Melanocyte of skin (primary cell): ENCODE results near the gene ELAVL3. TPM values are rescaled to one million over a fixed set of nuclear protein-coding genes. Genes with fewer than 3 reads are reported as not detected.

Source experiments
- small RNA-seq, 2 donors: library from RNA; depleted of rRNA; stranded (forward); fragments of <200 nt; gene quantifications; one replicate each; pipeline ENCODE3, GENCODE V24; 2012
- total RNA-seq, 2 donors: library from RNA; depleted of rRNA; stranded (reverse); fragments of >200 nt; gene quantifications; 2 replicates each; pipeline ENCODE4 v1.2.3, GENCODE V29; 2012

The ELAVL3 gene
- total RNA-seq = not detected

GRCh38 chr19:11480715-11481533 lies at the start of gene ELAVL3:
ELAVL3 (minus strand) TSS chr19:11481046; CDS start chr19:11480608, 438 bp downstream.

GRCh38 chr19:11528551-11529341 lies 47.9 kb upstream of the ELAVL3 start, which contains the start of gene ECSIT:
ECSIT (minus strand) TSS chr19:11529134; CDS start chr19:11519170, 9,964 bp downstream.

GRCh38 chr19:11505504-11506100 lies 24.8 kb upstream of the ELAVL3 start, which contains the start of gene ZNF653:
ZNF653 (minus strand) TSS chr19:11505839; CDS start chr19:11505786, 53 bp downstream.

GRCh38 chr19:11435057-11435832 lies 45.6 kb downstream of the ELAVL3 start, which contains the start of the genes ODAD3 and PRKCSH:
ODAD3 (minus strand) TSS chr19:11435121; CDS start chr19:11435016, 105 bp downstream.
PRKCSH (plus strand) TSS chr19:11435635; CDS start chr19:11436118, 483 bp downstream.

GRCh38 chr19:11418549-11419506 lies 62.0 kb downstream of the ELAVL3 start, which contains the start of gene RGL3:
RGL3 (minus strand) TSS chr19:11419314; CDS start chr19:11419278, 36 bp downstream.

Small RNAs within 50 kb of the gene (small RNA-seq; reads per million reads assigned to genes)
- gene MIR7974 (0.09 to 0.23 reads per million in 2 donors), gene RF00019 (0 reads per million in 2 donors), gene RN7SL833P (0 reads per million in 2 donors)

Other genes starting within 250 kb of the ELAVL3 start
- not detected for gene ANGPTL8, start 241.4 kb downstream of the ELAVL3 start, total RNA-seq
- gene DOCK6, start 218.5 kb downstream of the ELAVL3 start, total RNA-seq = 1 to 10 TPM; 5.7 to 7.6 TPM
- not detected for gene TSPAN16, start 184.9 kb downstream of the ELAVL3 start, total RNA-seq
- 1 to 10 TPM; 4.1 to 6.3 TPM for gene RAB3D, start 141.4 kb downstream of the ELAVL3 start, total RNA-seq
- 100 to 1,000 TPM in 1 of 2 donors, 10 to 100 TPM in 1; 99.9 to 142 TPM for gene TMEM205, start 134.8 kb downstream of the ELAVL3 start, total RNA-seq
- 1 to 10 TPM; 4.7 to 9.6 TPM for gene CCDC159, start 134.5 kb downstream of the ELAVL3 start, total RNA-seq
- gene PLPPR2, start 125.6 kb downstream of the ELAVL3 start, total RNA-seq = 1 to 10 TPM; 6.5 to 6.7 TPM
- gene SWSAP1, start 106.4 kb downstream of the ELAVL3 start, total RNA-seq = 1 to 10 TPM; 1.3 to 1.4 TPM
- gene EPOR, start 96.7 kb downstream of the ELAVL3 start, total RNA-seq = 1 to 10 TPM; 7.6 to 8.0 TPM
- 1 to 10 TPM; 1.3 to 2.4 TPM for gene RGL3, start 61.7 kb downstream of the ELAVL3 start, total RNA-seq
- gene ODAD3, start 45.9 kb downstream of the ELAVL3 start, total RNA-seq = not detected
- 100 to 1,000 TPM in 1 of 2 donors, 10 to 100 TPM in 1; 74.7 to 119 TPM for gene PRKCSH, start 45.4 kb downstream of the ELAVL3 start, total RNA-seq
- gene ZNF653, start 24.8 kb upstream of the ELAVL3 start, total RNA-seq = 1 to 10 TPM; 2.4 to 3.0 TPM
- gene ECSIT, start 48.1 kb upstream of the ELAVL3 start, total RNA-seq = 10 to 100 TPM; 25.1 to 40.0 TPM
- not detected for gene CNN1, start 57.8 kb upstream of the ELAVL3 start, total RNA-seq
- gene ELOF1, start 78.2 kb upstream of the ELAVL3 start, total RNA-seq = 10 to 100 TPM; 43.7 to 52.3 TPM
- gene ACP5, start 96.6 kb upstream of the ELAVL3 start, total RNA-seq = 100 to 1,000 TPM; 133 to 141 TPM
- 10 to 100 TPM; 10.3 to 12.3 TPM for gene ZNF627, start 116.4 kb upstream of the ELAVL3 start, total RNA-seq